Sigmoid colon (tissue), 4 donors: ENCODE measurements around the gene GNLY.

Source experiments
- POLR2A ChIP-seq, 2 donors: fragments of 450-650 bp; IDR thresholded peaks; one replicate each; pipeline ENCODE4 v1.6.1; 2016; ENCODE audit warnings: antibody characterized with exemption in 2 of 2, mild to moderate bottlenecking in 2 of 2, moderate library complexity in 2 of 2
- POLR2AphosphoS5 ChIP-seq, 4 donors: sonication (generic); formaldehyde crosslinking; IDR thresholded peaks; one replicate each; pipeline ENCODE4 v1.6.1; 2017; ENCODE audit warnings: antibody characterized with exemption in 4 of 4
- TF ChIP-seq, protein P1 (sequence below), 4 experiments: fragments of 450-650 bp in 3 of 4; fragments of 200-600 bp in 1 of 4; IDR thresholded peaks; one replicate each; pipeline ENCODE4 v1.5.1; 2016 to 2019; ENCODE audit warnings: antibody characterized with exemption in 4 of 4, mild to moderate bottlenecking in 3 of 4, moderate library complexity in 2 of 4

DNA sequence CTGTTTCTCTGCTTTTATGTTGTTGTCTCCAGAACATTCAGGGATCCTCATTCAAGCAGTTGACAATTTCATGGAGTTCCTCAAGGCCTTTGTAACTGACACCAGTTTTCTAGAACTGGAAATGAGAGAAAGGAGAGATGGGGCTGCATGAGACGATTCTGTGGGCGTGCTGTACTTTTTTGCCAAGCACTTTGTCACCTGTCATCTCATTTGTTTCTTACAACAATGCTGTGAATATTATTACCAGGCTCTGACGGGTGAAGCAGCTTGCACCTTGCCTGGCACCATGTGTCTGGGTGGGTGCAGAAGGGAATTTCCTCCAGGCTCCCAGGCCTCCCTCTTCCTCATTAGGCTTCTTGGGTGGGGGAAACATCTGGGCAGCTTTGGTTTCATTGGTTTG lies 37.4 kb downstream of the GNLY start:
- TF ChIP-seq, protein P1, sequence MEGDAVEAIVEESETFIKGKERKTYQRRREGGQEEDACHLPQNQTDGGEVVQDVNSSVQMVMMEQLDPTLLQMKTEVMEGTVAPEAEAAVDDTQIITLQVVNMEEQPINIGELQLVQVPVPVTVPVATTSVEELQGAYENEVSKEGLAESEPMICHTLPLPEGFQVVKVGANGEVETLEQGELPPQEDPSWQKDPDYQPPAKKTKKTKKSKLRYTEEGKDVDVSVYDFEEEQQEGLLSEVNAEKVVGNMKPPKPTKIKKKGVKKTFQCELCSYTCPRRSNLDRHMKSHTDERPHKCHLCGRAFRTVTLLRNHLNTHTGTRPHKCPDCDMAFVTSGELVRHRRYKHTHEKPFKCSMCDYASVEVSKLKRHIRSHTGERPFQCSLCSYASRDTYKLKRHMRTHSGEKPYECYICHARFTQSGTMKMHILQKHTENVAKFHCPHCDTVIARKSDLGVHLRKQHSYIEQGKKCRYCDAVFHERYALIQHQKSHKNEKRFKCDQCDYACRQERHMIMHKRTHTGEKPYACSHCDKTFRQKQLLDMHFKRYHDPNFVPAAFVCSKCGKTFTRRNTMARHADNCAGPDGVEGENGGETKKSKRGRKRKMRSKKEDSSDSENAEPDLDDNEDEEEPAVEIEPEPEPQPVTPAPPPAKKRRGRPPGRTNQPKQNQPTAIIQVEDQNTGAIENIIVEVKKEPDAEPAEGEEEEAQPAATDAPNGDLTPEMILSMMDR (IDR thresholded peaks at IDR 0.05): no peak
- TF ChIP-seq POLR2A (IDR thresholded peaks at IDR 0.05) (no peak), POLR2AphosphoS5 (IDR thresholded peaks at IDR 0.05) (no peak)
